ENCODE data around the gene KIAA1210.

The KIAA1210 gene

GRCh38 chrX:119158226-119158625, 30.6 kb upstream of the KIAA1210 start:
- no peak for TF ChIP-seq EGR1 (IDR thresholded peaks at IDR 0.05)
- TF ChIP-seq USF1 (IDR thresholded peaks at IDR 0.05), result no peak
- TF ChIP-seq RAD21 (IDR thresholded peaks at IDR 0.05; ENCODE audit: low read depth), result no peak
- TF ChIP-seq YY1 (IDR thresholded peaks at IDR 0.05; ENCODE audit: low read depth), result no peak
- no peak for TF ChIP-seq ZBTB7A (IDR thresholded peaks at IDR 0.05; ENCODE audit: low read depth)
- no peak for TF ChIP-seq NFIC (IDR thresholded peaks at IDR 0.05)
- TF ChIP-seq, protein P1, sequence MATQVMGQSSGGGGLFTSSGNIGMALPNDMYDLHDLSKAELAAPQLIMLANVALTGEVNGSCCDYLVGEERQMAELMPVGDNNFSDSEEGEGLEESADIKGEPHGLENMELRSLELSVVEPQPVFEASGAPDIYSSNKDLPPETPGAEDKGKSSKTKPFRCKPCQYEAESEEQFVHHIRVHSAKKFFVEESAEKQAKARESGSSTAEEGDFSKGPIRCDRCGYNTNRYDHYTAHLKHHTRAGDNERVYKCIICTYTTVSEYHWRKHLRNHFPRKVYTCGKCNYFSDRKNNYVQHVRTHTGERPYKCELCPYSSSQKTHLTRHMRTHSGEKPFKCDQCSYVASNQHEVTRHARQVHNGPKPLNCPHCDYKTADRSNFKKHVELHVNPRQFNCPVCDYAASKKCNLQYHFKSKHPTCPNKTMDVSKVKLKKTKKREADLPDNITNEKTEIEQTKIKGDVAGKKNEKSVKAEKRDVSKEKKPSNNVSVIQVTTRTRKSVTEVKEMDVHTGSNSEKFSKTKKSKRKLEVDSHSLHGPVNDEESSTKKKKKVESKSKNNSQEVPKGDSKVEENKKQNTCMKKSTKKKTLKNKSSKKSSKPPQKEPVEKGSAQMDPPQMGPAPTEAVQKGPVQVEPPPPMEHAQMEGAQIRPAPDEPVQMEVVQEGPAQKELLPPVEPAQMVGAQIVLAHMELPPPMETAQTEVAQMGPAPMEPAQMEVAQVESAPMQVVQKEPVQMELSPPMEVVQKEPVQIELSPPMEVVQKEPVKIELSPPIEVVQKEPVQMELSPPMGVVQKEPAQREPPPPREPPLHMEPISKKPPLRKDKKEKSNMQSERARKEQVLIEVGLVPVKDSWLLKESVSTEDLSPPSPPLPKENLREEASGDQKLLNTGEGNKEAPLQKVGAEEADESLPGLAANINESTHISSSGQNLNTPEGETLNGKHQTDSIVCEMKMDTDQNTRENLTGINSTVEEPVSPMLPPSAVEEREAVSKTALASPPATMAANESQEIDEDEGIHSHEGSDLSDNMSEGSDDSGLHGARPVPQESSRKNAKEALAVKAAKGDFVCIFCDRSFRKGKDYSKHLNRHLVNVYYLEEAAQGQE (IDR thresholded peaks at IDR 0.05; ENCODE audit: low read depth), result no peak
- TF ChIP-seq TAF1 (IDR thresholded peaks at IDR 0.05; ENCODE audit: low read depth), result no peak
- no peak for TF ChIP-seq CEBPB (IDR thresholded peaks at IDR 0.05)
- no peak for TF ChIP-seq FOXM1 (IDR thresholded peaks at IDR 0.05; ENCODE audit: borderline replicate concordance, low read depth)

- TF ChIP-seq CREB1 (IDR thresholded peaks at IDR 0.05; ENCODE audit: low read depth) (no peak), TCF12 (IDR thresholded peaks at IDR 0.05; ENCODE audit: low read depth) (no peak), CEBPB (IDR thresholded peaks at IDR 0.05) (no peak), EP300 (IDR thresholded peaks at IDR 0.05; ENCODE audit: borderline replicate concordance) (no peak)
Measured at GRCh38 chrX:119156241-119156640, 28.6 kb upstream of the KIAA1210 start.

GRCh38 chrX:119155416-119156035, 27.9 kb upstream of the KIAA1210 start:
- no peak for TF ChIP-seq RAD21 (IDR thresholded peaks at IDR 0.05; ENCODE audit: low read depth)
- peak; percentile 71 for TF ChIP-seq CEBPB (IDR thresholded peaks at IDR 0.05)

DNA sequence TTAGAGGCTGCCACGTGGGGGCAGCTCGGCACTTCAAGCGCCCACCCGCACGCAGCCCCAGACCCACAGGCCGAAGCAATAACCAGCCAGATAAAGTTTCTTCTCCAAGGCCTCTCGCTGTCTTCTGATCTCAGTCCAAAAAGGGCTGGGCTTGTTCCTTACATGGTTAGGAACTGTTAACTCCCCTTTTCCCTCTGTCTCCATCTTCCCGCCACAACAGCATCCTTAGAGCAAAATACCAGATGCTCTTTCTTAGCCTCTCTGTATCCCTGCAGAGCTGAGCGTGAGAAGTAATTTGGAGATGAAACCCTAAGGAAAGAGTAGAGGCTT, 23.4 kb upstream of the KIAA1210 start:
- TF ChIP-seq TEAD4 (IDR thresholded peaks at IDR 0.05), result no peak
- TF ChIP-seq CEBPB (IDR thresholded peaks at IDR 0.05), result no peak
- TF ChIP-seq ZBTB7A (IDR thresholded peaks at IDR 0.05; ENCODE audit: low read depth), result no peak
- no peak for TF ChIP-seq NFIC (IDR thresholded peaks at IDR 0.05)
- no peak for TF ChIP-seq CREB1 (IDR thresholded peaks at IDR 0.05; ENCODE audit: low read depth)
- TF ChIP-seq, protein P1 (IDR thresholded peaks at IDR 0.05; ENCODE audit: low read depth), result no peak
- no peak for TF ChIP-seq USF1 (IDR thresholded peaks at IDR 0.05)
- no peak for TF ChIP-seq EGR1 (IDR thresholded peaks at IDR 0.05)
- no peak for TF ChIP-seq EP300 (IDR thresholded peaks at IDR 0.05; ENCODE audit: borderline replicate concordance)

GRCh38 chrX:119150163-119151050, 22.8 kb upstream of the KIAA1210 start:
- TF ChIP-seq RAD21 (IDR thresholded peaks at IDR 0.05; ENCODE audit: low read depth) (no peak), CREB1 (IDR thresholded peaks at IDR 0.05; ENCODE audit: low read depth) (no peak), EP300 (IDR thresholded peaks at IDR 0.05; ENCODE audit: borderline replicate concordance) (no peak)

DNA sequence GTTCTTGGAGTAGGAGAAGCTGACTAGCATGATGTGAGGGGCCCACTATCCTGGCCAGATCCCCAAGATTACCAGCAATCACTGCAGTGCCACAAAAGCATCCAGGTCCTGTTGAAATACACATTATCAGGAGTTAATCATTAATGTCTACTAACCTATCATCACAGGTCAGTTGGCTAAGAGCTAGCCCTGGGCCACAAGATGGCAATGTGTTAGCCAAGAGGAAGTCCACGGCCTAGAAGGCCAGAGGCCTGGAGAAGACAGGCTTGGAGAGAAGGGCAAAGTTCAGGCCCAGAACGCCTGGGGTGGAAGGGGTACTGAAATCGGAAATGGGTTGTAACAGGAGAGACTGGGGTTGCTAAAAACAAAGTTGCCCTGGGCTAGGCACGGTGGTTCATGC, 19.9 kb upstream of the KIAA1210 start:
- no peak for TF ChIP-seq TEAD4 (IDR thresholded peaks at IDR 0.05)
- no peak for TF ChIP-seq NFIC (IDR thresholded peaks at IDR 0.05)
- TF ChIP-seq FOXM1 (IDR thresholded peaks at IDR 0.05; ENCODE audit: borderline replicate concordance, low read depth), result no peak
- no peak for TF ChIP-seq TAF1 (IDR thresholded peaks at IDR 0.05; ENCODE audit: low read depth)
- TF ChIP-seq ZBTB7A (IDR thresholded peaks at IDR 0.05; ENCODE audit: low read depth), result no peak

GRCh38 chrX:119145241-119145653, 17.6 kb upstream of the KIAA1210 start:
- TF ChIP-seq, protein P1 (IDR thresholded peaks at IDR 0.05; ENCODE audit: low read depth), result no peak
- TF ChIP-seq TAF1 (IDR thresholded peaks at IDR 0.05; ENCODE audit: low read depth), result no peak
- peak; percentile 60 for TF ChIP-seq RAD21 (IDR thresholded peaks at IDR 0.05; ENCODE audit: low read depth)
